GM18867 (cell line): Measurements from ENCODE around the gene ATP12A.

ENCODE experiments used
- ATAC-seq: cut with Tn5 transposase; IDR thresholded peaks from one replicate; pipeline ENCODE4 v1.9.1; 2021; ENCODE audit warnings: mild to moderate bottlenecking, moderate library complexity; ENCODE audit not compliant: unreplicated experiment

Gene ATP12A

DNA sequence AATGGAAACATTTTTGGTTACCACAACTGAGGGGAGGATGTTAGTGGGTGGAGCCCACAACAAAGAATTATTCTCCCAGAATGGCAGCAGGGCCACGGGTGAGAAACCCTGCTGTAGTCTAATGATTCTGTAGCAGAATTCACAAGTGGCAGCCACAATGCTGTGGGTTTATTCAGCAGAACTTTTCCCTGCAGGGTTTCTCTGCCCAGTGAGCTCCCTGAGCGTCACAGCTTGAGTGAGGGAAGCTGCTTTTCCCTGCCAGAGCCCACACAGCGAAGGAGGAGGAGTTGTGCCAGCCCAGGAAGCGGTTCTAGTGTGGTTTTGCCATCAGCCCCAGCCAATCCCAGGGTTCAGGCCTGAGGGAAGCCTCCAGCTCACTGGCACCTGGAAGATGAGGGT, 4.4 kb downstream of the ATP12A start:
- peak; percentile 45 for ATAC-seq

GRCh38 chr13:24685314-24685713, 5.1 kb downstream of the ATP12A start:
- ATAC-seq = no peak

DNA sequence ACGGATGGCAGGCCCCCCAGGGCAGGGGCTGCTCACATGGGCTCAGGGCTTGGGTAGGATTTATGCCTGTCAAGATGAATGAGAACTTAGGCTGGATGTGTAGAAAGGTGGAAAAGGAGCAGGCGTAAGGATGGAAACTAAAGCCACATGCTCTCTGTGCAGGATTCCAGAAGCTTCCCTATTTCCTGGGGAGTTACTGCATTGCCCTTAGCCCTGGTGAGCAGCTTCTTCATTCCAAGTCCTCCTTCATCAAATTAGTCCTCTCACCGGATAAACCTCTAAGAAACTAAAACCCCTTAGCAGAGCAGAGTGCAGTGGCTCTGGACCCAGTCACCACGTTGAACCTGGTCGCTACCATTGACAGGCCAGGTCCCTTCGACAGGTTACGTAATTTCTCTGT, 7.4 kb downstream of the ATP12A start:
- no peak for ATAC-seq

- ATAC-seq = no peak
Observed at GRCh38 chr13:24688111-24688510, 7.9 kb downstream of the ATP12A start.

- no peak for ATAC-seq
Observed at GRCh38 chr13:24688950-24689349, 8.7 kb downstream of the ATP12A start.

DNA sequence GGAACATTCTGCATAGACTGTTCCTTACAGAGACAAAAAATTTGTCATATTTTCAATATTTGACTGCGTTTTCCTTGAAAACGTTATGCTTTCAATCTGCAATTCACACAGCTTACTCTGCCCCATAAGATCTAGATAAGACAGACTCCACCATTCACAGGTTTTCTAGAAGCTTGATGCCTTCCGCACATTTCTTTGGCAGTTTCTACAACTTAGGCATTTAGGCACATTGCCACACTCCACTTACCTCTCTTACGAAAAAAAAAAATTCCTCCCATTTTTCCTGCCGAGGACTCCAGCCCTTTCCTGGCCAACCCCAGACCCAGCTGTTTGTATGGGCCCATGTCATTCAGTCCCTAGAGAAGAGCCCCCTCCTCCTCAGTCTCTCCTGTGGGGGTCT, 11.2 kb downstream of the ATP12A start:
- no peak for ATAC-seq

GRCh38 chr13:24692561-24692960, 12.4 kb downstream of the ATP12A start:
- no peak for ATAC-seq

DNA sequence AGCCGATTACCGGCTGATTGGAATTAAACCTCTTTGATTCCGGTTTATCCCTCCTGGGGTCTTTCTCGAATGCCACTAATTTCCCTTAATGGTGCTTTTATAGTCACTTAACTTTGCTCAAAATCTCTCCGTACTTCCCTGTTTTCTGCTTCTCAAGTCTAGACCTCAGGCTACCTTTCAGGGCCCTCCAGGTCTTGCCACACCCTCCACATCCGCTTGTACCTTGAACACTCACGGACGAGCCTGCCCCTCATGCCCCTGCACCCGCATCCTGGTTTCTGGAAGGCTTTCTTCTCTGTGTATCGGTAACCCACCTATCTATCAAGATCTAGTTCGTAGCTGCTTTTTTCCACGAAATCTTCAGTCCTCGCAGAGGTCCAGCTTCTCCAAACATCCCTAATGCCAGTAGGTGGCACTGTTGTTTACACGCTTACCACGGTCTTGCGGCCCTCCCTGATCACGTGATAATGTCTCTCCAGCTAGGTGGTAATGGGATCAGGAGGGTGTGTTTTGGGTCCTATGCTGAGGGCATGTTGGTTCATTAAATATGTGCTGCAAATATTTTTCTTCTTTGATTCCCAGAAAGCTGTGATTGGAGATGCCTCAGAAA, 13.8 kb downstream of the ATP12A start:
- peak; percentile 65 for ATAC-seq

GRCh38 chr13:24694907-24695306, 14.7 kb downstream of the ATP12A start:
- no peak for ATAC-seq

DNA sequence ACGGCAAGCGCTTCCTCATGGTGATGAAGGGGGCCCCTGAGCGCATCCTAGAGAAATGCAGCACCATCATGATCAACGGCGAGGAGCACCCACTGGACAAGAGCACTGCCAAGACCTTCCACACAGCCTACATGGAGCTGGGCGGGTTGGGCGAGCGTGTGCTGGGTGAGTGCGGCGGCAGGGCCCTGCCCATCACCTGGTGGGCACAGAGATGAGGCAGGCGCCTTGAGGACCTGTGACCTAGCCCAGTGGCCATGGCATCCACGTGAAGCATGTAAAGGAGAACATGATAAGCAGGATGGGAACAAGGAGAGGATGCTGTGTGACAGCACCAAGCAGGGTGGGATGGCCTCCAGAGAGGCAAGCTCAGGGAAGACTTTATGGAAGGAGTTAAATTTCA, 18.5 kb downstream of the ATP12A start:
- ATAC-seq = no peak

- no peak for ATAC-seq
Observed at GRCh38 chr13:24699541-24699940, 19.3 kb downstream of the ATP12A start.

- ATAC-seq = no peak
Observed at GRCh38 chr13:24700539-24700938, 20.3 kb downstream of the ATP12A start.

- ATAC-seq = no peak
Observed at GRCh38 chr13:24706886-24707585, 26.8 kb downstream of the ATP12A start.

DNA sequence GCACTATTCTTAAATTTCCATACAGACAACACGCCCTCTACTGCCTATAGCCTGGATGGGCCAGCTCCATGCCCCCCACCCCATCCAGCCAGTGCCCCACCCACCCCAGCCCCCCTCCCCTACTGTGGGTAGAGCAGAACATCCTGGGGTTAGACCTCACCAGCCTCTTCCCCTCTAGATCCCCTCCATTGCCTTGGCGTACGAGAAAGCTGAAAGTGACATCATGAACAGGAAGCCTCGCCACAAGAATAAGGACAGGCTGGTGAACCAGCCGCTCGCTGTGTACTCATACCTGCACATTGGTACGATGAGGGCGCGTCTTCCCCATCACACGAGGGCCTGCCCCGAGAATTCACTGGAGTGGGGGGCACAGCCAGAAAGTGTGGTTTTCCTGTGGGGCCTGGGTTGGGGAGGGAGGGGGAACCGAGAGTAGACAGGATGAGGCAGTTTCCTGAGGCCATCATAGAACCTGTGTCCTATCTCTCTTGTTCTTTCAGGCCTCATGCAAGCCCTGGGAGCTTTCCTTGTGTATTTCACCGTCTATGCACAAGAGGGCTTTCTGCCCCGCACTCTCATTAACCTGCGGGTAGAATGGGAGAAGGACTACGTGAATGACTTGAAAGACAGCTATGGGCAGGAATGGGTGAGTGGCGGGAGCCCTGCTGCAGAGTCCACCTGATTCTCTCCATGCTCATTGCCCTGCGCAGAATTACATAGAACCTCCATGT, 29.1 kb downstream of the ATP12A start:
- ATAC-seq = peak; percentile 82

- ATAC-seq = no peak
Observed at GRCh38 chr13:24713022-24713421, 32.8 kb downstream of the ATP12A start.

DNA sequence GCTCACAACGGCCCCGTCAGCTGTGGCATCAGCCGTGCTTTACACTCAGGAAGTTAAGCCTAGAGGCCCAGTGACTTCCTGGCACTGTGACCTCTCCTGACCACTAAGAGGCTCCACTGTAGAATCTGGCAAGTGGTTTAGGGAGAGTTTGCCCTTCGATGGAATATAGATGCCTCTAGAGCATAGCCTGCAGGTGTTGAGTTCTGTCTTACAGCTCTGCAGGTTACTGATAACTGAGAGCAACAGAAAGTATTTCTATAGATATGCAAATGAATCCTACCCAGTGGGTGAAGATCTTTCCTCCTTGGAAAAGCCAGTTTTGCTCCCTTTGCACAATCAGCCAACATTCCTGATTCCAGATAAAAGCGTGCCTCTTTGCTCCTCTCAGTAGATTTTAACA, 35.8 kb downstream of the ATP12A start:
- no peak for ATAC-seq

- no peak for ATAC-seq
Observed at GRCh38 chr13:24716446-24716845, 36.2 kb downstream of the ATP12A start.

GRCh38 chr13:24717217-24717616, 37.0 kb downstream of the ATP12A start:
- no peak for ATAC-seq

DNA sequence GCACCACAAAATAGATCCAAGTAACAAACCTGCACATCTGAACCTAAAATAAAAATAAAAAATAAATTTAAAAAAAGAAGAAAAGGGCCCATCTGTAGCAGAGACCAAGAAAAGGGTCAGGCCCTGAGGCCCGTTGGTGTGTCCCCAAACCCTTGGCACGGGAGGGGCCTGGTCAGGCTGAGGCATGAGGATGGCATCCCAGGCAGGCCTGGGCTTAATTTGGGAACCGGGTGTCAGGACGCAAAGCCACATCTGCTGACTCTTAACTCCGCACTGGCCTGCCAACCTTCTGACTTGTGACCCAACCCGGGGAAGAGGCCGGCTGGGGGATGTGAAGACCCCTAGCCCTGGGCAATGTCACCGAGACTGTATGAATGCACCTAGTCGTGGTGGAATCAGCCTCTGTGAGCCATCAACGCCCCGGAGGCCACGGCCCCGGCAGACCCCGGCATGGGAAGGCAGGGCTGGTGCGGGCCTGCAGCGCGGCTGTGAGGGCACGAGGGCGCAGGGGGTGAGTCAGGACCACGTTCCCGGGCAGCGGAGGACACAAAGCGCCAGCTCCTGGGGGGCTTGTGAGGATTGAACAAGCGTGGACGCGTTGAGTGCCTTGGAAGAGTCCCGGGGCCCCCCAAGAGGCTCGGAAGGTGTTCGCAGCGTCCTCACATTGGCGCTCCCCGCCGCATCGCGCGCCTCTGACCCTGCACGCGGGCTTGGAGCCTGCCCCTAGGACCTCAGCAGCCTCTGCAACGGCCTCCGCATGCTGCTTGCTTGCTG, 38.2 kb downstream of the ATP12A start:
- no peak for ATAC-seq

GRCh38 chr13:24719139-24719538, 38.9 kb downstream of the ATP12A start:
- ATAC-seq = no peak

GRCh38 chr13:24723206-24723605, 43.0 kb downstream of the ATP12A start:
- no peak for ATAC-seq
